Globus pallidus (tissue), 1 donor: ENCODE data around the gene HPCAL1.

Experiments
- DNase-seq: peaks from one replicate; pipeline ENCODE4 v3.0.0-alpha.2; 2015; ENCODE audit warnings: low spot score

The HPCAL1 gene

GRCh38 chr2:10337449-10338269, 35.0 kb downstream of the HPCAL1 start:
- no peak for DNase-seq

DNA sequence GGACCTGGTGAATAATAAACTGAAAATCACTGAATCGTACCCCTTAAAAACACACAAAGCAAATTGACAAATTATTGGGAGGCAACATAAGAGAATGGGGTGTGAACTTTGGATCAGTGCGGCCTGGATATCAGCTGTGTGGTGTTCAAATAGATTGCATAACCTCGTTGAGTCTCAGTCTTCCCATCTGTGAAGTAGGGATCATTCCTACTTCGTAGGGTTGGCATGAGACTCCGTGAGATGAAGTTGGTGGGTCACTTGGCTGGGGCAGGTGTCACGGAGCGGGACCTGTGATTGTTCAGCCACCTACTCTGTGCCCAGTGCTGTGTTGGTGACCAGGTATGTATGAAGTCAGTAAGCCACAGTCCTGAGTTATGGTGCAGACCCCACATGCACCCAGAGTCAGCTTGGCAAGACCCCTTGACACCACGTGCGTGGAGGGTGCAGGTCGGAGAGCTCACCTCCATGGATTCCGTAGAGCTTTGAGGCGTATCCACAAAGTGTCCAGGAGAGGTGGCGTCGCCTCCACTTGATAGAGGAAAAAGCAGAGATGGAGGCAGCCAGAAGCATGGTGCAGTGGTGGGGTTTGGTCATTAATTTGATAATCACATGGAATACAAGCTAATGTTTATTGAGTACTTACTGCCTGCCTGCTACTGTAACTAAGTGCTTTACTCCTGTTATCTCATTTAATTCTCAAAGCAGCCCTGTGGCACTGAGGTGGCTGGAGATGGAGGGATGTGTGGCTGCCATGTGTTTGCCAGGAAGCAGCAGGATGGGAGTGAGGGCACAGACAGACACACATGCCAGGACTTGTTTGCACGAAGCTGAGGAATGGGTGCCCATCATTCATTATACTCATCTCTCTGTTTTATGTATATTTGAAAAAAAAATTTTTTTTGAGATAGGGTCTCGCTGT, 35.8 kb downstream of the HPCAL1 start:
- DNase-seq = no peak

GRCh38 chr2:10339647-10340592, 37.2 kb downstream of the HPCAL1 start:
- DNase-seq = no peak

DNA sequence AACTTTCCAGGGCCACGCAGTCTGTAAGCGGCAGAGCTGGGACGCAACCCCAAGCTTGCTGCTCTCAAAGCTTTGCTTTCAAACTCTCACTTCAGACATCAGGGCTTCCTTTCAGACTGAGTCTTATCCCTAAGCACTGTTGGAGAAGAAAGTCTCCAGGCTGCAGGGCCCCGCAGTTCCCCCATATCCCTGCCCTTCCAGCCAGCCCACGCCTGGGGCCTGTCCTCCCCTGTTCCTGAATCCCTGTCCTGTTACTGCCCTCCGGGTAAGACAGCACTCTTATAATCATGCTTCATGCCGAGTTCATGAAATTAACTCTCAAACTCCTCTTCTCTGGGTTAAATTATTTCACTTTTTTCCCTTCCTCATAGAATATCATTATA, 37.9 kb downstream of the HPCAL1 start:
- no peak for DNase-seq

GRCh38 chr2:10341193-10341592, 38.5 kb downstream of the HPCAL1 start:
- no peak for DNase-seq

DNA sequence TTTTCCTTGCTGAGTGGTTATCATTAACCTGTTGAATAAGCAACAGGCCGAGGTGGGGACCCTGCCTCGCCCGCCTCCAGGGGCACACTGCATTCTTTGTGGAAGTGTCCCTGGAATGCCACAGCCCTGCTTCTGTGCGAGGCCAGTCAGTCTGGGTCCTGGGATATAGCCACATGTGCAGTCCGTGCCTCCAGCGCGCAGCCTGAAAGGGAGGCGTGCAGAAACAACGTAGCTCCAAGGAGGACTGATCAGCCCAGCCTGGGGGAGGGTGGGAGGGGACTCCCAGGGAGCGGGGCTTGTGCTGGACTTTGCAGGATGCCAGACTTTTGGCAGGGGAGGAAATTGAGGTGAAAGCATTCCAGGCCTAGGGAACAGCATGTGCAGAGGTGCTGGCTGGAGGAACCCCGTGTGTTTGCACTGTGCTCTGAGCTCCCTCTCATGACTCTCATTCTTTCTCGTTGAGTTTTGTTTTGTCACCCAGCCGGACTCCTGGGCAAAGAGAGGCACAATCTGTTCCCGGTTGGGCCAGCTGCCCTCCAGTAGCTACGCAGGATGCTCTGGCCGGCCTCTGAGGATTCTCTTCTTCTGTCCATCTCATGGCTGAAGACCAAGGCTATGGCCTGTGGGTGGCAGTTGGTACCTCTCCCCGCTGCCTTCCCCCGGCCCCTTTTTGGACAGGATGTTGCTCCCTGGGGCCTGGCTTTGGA, 39.7 kb downstream of the HPCAL1 start:
- peak; percentile 38 for DNase-seq

GRCh38 chr2:10343191-10343590, 40.5 kb downstream of the HPCAL1 start:
- no peak for DNase-seq

- DNase-seq = no peak
Observed at GRCh38 chr2:10343658-10344057, 41.0 kb downstream of the HPCAL1 start.

DNA sequence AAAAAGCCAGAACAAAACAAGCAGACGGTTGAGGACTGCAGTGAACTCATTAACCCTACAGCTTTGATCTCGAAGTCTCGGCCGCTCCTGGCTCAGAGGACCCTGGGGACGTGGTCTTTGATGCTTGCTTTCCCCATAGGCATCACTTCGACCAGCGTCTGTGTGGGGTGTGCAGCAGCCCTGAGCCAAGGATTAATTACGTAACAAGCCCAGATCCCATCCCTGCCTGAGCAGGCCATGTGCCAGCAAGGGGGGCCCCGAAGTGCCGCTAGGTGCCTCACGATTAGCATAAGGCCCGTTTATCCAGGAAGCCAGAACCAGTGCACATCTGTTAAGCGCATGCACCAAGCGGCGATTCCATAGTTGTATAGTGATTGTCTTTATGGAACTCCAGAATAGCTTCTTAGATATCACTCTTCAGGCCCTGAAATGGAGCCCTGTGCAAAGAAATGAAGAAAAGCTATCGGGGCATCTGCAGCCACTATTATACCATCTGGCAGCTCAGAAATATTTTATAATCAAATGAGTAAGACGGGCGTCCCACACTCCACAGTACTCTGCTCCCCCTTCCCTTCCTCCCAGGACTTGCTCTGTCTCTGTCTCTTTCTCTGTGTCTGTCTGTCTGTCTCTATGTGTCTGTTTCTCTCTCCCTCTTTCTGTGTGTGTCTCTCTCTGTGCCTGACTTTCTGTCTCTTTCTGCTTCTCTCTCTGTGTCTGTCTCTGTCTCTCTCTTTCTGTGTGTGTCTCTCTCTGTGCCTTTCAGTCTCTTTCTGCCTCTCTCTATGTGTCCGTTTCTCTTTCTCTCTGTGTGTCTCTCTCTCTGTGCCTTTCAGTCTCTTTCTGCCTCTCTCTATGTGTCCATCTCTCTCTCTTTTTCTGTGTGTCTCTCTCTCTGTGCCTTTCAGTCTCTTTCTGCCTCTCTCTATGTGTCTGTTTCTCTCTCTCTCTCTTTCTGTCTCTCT, 41.7 kb downstream of the HPCAL1 start:
- DNase-seq = no peak

DNA sequence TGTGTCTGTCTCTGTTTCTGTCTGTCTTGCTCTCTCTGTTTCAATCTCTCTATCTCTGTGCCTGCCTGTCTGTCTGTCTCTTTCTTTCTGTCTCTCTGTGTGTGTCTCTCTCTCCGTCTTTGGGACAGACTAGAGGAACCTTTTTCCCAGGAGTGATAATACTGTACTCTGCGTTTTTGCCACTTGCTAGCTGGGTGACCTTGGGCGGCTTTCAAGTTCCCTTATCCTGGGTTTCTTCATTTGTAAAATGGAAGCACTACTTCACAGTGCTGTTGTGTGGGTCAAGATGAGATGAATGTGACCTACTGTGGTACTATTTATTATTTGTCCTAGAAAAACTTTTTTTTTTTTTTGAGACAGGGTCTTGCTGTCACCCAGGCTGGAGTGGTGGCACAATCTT, 42.4 kb downstream of the HPCAL1 start:
- DNase-seq = no peak

DNA sequence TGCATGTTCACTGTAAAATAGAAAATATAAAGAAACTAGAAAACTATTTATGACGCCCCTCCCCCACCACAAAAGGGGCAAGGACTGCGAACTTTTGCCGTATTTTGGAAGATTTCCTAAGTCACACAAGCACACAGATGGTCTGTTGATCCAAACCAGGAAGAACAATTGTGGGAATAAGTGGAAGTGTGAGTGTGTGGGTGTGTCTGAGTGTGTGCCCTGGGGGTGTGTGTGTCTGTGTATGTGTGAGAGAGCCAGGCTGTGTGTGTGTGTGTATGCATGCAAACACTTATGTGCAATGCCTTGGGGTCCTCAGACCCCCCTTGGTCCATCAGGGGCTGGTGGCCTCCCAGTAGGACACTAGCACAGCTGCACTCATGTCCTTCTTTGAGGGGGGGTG, 43.1 kb downstream of the HPCAL1 start:
- no peak for DNase-seq

GRCh38 chr2:10346929-10347561, 44.3 kb downstream of the HPCAL1 start:
- no peak for DNase-seq

- DNase-seq = no peak
Observed at GRCh38 chr2:10347562-10347948, 44.9 kb downstream of the HPCAL1 start.

DNA sequence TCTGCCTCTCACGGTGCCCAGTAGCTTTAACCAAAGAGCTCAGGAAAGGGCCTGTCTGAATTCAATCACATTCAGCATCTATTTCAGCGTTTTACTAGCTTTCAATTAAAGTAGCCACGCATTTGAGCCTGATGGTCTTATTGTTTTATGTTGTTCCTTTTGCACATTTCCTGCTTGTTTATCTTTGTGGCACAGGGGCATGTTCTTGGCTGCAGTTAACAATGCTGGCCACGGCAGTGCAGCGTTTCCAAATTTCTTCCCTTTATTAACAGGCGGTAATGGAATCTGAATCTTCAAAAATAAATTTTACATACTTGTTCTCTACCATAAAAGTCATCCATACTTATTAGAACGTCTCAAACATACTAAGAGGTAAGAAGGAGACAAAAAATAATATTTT, 46.2 kb downstream of the HPCAL1 start:
- DNase-seq = no peak

DNA sequence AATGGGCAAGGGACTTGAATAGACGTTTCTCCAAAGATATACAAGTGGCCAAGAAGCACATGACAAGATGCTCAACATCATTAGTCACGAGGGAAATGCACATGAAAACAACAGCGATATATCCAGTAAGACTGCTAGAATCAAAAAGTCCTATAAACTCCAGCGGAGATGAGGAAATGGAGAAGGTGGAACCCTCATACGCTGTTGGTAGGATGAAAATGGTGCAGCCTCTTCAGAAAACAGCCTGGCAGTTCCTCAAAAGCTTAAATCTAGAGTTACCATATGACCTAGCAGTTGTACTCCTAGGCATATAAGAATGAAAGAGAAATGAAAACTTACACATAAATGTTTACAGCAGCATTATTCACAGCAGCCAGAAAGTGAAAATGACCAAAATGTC, 48.1 kb downstream of the HPCAL1 start:
- no peak for DNase-seq

DNA sequence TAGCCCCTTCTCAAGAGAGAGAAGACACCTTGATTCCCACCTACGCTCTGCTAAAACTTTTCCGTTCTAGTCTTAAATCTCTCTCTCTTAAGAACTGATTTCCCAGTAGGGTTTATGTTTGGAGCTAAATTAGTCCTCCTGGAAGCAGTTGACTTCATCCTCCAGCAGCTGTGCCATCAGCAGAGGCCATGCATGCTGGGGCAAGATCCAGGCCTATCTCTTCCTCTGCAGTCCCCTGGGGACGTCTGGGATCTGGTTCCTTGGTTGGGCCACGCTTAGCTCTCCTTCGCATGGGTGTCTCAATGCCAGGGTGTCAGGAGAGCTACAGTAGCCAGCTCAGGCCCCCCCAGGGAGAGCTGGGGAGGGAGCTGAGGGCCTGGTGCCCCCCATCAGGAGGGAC, 49.7 kb downstream of the HPCAL1 start:
- DNase-seq = no peak

- no peak for DNase-seq
Observed at GRCh38 chr2:10352972-10353371, 50.3 kb downstream of the HPCAL1 start.

- no peak for DNase-seq
Observed at GRCh38 chr2:10353931-10354330, 51.2 kb downstream of the HPCAL1 start.

GRCh38 chr2:10354399-10354798, 51.7 kb downstream of the HPCAL1 start:
- no peak for DNase-seq
